NT2/D1 (cell line): ENCODE measurements around the gene TMEM215.

Experiments used
- SUZ12 ChIP-seq: IDR thresholded peaks from 2 replicates; pipeline ENCODE4 v1.6.1; 2011; ENCODE audit not compliant: insufficient read length, insufficient read depth; ENCODE audit errors: extremely low read depth
- YY1 ChIP-seq: IDR thresholded peaks from 2 replicates; pipeline ENCODE4 v1.6.1; 2011; ENCODE audit not compliant: insufficient read length, insufficient read depth
- ZNF274 ChIP-seq: IDR thresholded peaks from 2 replicates; pipeline ENCODE4 v1.6.1; 2011; ENCODE audit warnings: mild to moderate bottlenecking, low read depth, low read length

- TF ChIP-seq ZNF274, result no peak
- no peak for TF ChIP-seq YY1
- TF ChIP-seq SUZ12, result no peak
Observed at GRCh38 chr9:32807217-32807616, 23.9 kb downstream of the TMEM215 start.
